ENCODE measurements around the gene PKNOX2.
A peak's percentile ranks its signal among the peaks of the same experiment; 100 is the strongest.

PKNOX2 gene

GRCh38 chr11:125414121-125414520 lies 249.6 kb downstream of the PKNOX2 start:
- TF ChIP-seq CTCF (IDR thresholded peaks at IDR 0.05; ENCODE audit: low read depth, low read length): no peak
- DNase-seq (ENCODE audit: extremely low read depth, low read depth): no peak

GRCh38 chr11:125416981-125417935 lies 252.7 kb downstream of the PKNOX2 start:
- no peak for DNase-seq (ENCODE audit: extremely low read depth, low read depth)
- TF ChIP-seq CTCF (IDR thresholded peaks at IDR 0.05; ENCODE audit: low read depth, low read length): no peak

GRCh38 chr11:125418396-125418795 lies 253.8 kb downstream of the PKNOX2 start:
- no peak for DNase-seq (ENCODE audit: extremely low read depth, low read depth)
- TF ChIP-seq CTCF (IDR thresholded peaks at IDR 0.05; ENCODE audit: low read depth, low read length): no peak

- no peak for TF ChIP-seq CTCF (IDR thresholded peaks at IDR 0.05; ENCODE audit: low read depth, low read length)
Observed at GRCh38 chr11:125422681-125423080, 258.1 kb downstream of the PKNOX2 start.

GRCh38 chr11:125423247-125423849 lies 258.8 kb downstream of the PKNOX2 start:
- peak; percentile 15 for TF ChIP-seq CTCF (IDR thresholded peaks at IDR 0.05; ENCODE audit: low read depth, low read length)
- no peak for DNase-seq (ENCODE audit: extremely low read depth, low read depth)

More at GRCh38 chr11:125422681-125423080, 258.1 kb downstream of the PKNOX2 start:
- no peak for DNase-seq (ENCODE audit: extremely low read depth, low read depth)

GRCh38 chr11:125425601-125426000 lies 261.1 kb downstream of the PKNOX2 start:
- no peak for TF ChIP-seq CTCF (IDR thresholded peaks at IDR 0.05; ENCODE audit: low read depth, low read length)
- DNase-seq (ENCODE audit: extremely low read depth, low read depth): no peak
